Measurements from ENCODE around the gene LGR4. TPM values are rescaled to one million over a fixed set of nuclear protein-coding genes. Genes with fewer than 3 reads are reported as not detected.

Gene LGR4
- total and polyA plus RNA-seq, 9 of the 15 experiments (the other 6 are each of a cell fraction or from before 2014, with no cell fraction given) = 0.94 to 10.1 (median 5.8) TPM

- Histone ChIP-seq H3K4me3 (no peak overlapping the region), H3K79me2 (ENCODE audit: control insufficient read depth, insufficient read depth, low read length) (no peaks in the 10 kb centered on the region), H3K9me1 (ENCODE audit: control insufficient read depth, insufficient read depth, low read length) (no peaks in the 10 kb centered on the region), H3K4me2 (ENCODE audit: insufficient read depth, low read length) (no peak overlapping the region), H3K27me3 (ENCODE audit: control insufficient read depth in 2 of 2, insufficient read depth in 2 of 2, low read length in 2 of 2) (no peaks in the 10 kb centered on the region), H3K36me3 (ENCODE audit: control insufficient read depth, insufficient read depth, low read length) (no peaks in the 10 kb centered on the region), H4K20me1 (replicated peaks; ENCODE audit: control insufficient read depth, insufficient read depth, low read length) (no peaks in the 10 kb centered on the region), H2AFZ (ENCODE audit: low read depth, low read length) (no peak overlapping the region), H3K9me3 (replicated peaks; ENCODE audit: control insufficient read depth, insufficient read depth, low read depth, low read length) (no peaks in the 10 kb centered on the region), H3K27ac (ENCODE audit: extremely low read depth, low read depth, low read length) (no peak overlapping the region), H3K4me1 (replicated peaks in 1 of 2; ENCODE audit: control insufficient read depth in 2 of 2, insufficient read depth in 2 of 2, low read length in 2 of 2) (peaks cover 8 to 46% of the 10 kb centered on the region in 2 experiments; a peak in 3 of 5 replicates), H3K9ac (ENCODE audit: insufficient read depth in 1 of 2, low read depth in 2 of 2, low read length in 2 of 2) (no peak overlapping the region)
- WGBS (ENCODE audit: insufficient coverage, low coverage, missing lambda C conversion rate) = 58% methylated on average over 3 of the region's 3 CpGs
- CTCF ChIA-PET (ENCODE audit: low intra/inter-chr PET ratio) = no interaction called here
- FAIRE-seq (no peak), ATAC-seq (no peak), DNase-seq (ENCODE audit: extremely low read depth in 1 of 4, low spot score in 3 of 4) (no peak)
- TF ChIP-seq MIER1 (IDR thresholded peaks at IDR 0.05; ENCODE audit: low read depth) (no peak), CXXC5 (CRISPR knock-in tag; IDR thresholded peaks at IDR 0.05) (no peak), HMBOX1 (IDR thresholded peaks at IDR 0.05) (peak; percentile 5; the same call in 1 of the 2 replicates)
- POLR2A ChIA-PET = interaction anchor here (1.2 to 2.2 kb wide), 5 partner anchors 9 to 19 kb away, joined by 3 to 9 read pairs (median 7); no protein-coding TSS in a partner anchor
- BruUV-seq (replicated peaks) = no TSS peak
- intact Hi-C loops (cut with micrococcal nuclease) = no loop called here
- in situ Hi-C loops (cut with MboI) = no loop called here
These were observed 76.2 kb downstream of the LGR4 start for GRCh38 chr11:27396259-27396839.
